ENCODE data around the gene MDN1. TPM values are rescaled to one million over a fixed set of nuclear protein-coding genes. Genes with fewer than 3 reads are reported as not detected.
"Not testable (repeated sequence)": the region's sequence is repeated elsewhere in the genome, so short reads cannot be mapped to it uniquely, and the experiment has no call there.

Gene MDN1
- total RNA-seq, 2 experiments from 2014 or later, result 69.0 TPM

DNA sequence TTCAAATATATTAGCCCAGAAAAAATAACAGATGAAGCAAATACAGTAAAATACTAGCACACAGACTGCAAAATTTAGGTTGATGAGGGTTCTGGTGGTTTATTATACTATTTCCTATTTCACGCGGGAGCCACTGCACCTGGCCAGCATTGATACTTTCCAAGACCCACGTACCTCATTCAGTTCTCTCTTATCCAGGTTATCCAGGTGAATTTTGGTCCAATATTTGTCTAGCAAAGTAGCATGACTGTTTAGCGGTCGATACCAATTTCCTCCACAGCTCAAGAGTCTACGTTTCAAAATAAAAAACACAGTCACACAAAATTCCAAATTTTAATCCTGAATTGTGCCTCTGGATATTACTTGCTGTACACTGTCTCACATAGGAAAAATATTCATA is 34.8 kb downstream of the MDN1 start:
- Mint-ChIP-seq H3K4me1 (ENCODE audit: low read depth) (no peaks in the 10 kb centered on the region), H3K27me3 (no peaks in the 10 kb centered on the region), H3K9me3 (no peaks in the 10 kb centered on the region), H3K4me3 (no peak overlapping the region), H3K27ac (no peak overlapping the region), H3K36me3 (ENCODE audit: low read depth) (peaks cover 73% of the 10 kb centered on the region)
- DNase-seq (no peak), ATAC-seq (no peak)
- ChIA-PET POLR2A (no interaction called here), CTCF (no interaction called here)
- intact Hi-C loops (cut with micrococcal nuclease), result no loop called here
- TF ChIP-seq, protein P1, sequence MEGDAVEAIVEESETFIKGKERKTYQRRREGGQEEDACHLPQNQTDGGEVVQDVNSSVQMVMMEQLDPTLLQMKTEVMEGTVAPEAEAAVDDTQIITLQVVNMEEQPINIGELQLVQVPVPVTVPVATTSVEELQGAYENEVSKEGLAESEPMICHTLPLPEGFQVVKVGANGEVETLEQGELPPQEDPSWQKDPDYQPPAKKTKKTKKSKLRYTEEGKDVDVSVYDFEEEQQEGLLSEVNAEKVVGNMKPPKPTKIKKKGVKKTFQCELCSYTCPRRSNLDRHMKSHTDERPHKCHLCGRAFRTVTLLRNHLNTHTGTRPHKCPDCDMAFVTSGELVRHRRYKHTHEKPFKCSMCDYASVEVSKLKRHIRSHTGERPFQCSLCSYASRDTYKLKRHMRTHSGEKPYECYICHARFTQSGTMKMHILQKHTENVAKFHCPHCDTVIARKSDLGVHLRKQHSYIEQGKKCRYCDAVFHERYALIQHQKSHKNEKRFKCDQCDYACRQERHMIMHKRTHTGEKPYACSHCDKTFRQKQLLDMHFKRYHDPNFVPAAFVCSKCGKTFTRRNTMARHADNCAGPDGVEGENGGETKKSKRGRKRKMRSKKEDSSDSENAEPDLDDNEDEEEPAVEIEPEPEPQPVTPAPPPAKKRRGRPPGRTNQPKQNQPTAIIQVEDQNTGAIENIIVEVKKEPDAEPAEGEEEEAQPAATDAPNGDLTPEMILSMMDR (IDR thresholded peaks at IDR 0.05), result no peak

DNA sequence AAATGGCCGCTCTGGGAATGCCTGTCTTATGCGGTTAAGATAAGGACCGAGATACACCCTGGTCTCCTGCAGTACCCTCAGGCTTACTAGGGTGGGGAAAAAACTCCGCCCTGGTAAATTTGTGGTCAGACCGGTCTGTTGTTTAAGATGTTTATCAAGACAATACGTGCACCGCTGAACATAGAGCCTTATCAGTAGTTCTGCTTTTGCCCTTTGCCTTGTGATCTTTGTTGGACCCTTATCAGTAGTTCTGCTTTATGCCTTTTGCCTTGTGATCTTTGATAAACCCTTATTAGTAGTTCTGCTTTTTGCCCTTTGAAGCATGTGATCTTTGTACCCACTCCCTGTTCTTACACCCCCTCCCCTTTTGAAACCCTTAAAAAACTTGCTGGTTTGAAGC is 36.3 kb downstream of the MDN1 start:
- H3K27ac Mint-ChIP-seq; H3K9me3 Mint-ChIP-seq; H3K27me3 Mint-ChIP-seq; DNase-seq; H3K4me3 Mint-ChIP-seq; ATAC-seq; POLR2A ChIA-PET; intact Hi-C loops (cut with micrococcal nuclease); H3K4me1 Mint-ChIP-seq (ENCODE audit: low read depth): not testable (repeated sequence)
- CTCF ChIA-PET, result interaction anchor here (0.7 kb wide), 1 partner anchor 24 kb away, joined by 3 read pairs; no protein-coding TSS in a partner anchor
- H3K36me3 Mint-ChIP-seq (ENCODE audit: low read depth), result peaks cover 70% of the 10 kb centered on the region

DNA sequence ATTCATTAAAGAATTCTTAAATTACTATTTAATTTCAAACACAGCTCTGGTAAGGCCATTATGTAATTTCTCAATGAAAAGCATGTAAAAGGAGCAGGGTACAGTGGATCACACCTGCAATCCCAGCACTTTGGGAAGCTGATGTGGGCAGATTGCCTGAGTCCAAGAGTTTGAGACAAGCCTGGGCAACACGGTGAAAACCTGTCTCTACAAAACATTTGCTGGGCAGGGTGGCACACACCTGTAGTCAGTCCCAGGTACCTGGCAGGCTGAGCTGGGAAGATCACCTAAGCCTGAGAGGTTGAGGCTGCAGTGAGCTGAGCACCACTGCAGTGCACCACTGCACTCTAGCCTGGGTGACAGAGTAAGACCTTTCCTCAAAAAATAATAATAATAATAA is 37.4 kb downstream of the MDN1 start:
- no peaks in the 10 kb centered on the region for H3K4me1 Mint-ChIP-seq (ENCODE audit: low read depth)
- H3K27ac Mint-ChIP-seq, result no peak overlapping the region
- H3K27me3 Mint-ChIP-seq, result no peaks in the 10 kb centered on the region
- peaks cover 66% of the 10 kb centered on the region for H3K36me3 Mint-ChIP-seq (ENCODE audit: low read depth)
- no peak for DNase-seq
- ChIA-PET CTCF (no interaction called here), POLR2A (no interaction called here)
- H3K4me3 Mint-ChIP-seq, result no peak overlapping the region
- no peaks in the 10 kb centered on the region for H3K9me3 Mint-ChIP-seq
- intact Hi-C loops (cut with micrococcal nuclease), result no loop called here
- no peak for ATAC-seq
- TF ChIP-seq, protein P1 (IDR thresholded peaks at IDR 0.05), result no peak

DNA sequence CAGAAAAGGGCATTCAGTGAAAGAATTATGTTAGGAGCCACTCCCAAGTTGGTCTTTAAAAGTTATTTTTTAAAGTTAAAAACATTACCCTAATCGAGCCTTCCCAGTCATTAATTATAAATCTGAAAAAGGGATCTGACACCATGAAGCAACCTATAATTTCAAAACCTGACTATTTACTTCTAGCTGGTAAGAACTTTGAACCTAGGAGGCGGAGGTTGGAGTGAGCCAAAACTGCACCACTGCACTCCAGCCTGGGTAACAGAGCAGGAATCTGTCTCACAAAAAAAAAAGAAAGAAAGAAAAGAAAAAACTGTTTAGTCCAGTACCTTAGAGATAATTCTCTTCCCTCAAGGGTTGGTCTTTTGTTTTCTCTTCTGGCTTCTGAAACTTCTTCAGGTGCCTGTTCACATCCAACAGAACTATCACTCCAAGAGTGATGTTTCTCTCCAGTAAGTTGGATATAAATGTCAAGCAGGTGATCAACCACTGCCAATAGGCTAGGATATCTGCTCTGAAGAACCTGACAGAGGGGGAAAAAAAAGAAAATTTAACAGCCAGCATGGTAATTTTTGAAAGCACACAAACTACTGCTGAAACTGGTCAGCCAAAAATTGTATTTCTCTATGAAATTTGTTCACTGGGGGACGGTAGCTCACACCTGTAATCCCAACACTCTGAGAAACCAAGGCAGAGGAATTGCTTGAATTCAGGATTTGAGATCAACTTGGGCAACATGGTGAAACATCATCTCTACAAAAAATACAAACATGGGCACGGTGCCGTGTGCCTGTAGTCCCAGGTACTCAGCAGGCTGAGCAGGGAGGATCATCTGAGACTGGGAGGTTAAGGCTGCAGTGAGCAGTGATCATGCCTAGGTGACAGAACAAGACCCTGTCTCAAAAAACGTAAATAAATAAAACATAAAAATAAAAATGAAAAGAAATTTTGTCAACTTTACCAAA is 38.2 kb downstream of the MDN1 start:
- TF ChIP-seq, protein P1 (IDR thresholded peaks at IDR 0.05), result no peak
- no peak overlapping the region for H3K4me3 Mint-ChIP-seq
- no peak overlapping the region for H3K27ac Mint-ChIP-seq
- no peaks in the 10 kb centered on the region for H3K9me3 Mint-ChIP-seq
- peaks cover 67% of the 10 kb centered on the region for H3K36me3 Mint-ChIP-seq (ENCODE audit: low read depth)
- DNase-seq (no peak), ATAC-seq (no peak)
- H3K4me1 Mint-ChIP-seq (ENCODE audit: low read depth), result no peaks in the 10 kb centered on the region
- POLR2A ChIA-PET, result no interaction called here
- no peaks in the 10 kb centered on the region for H3K27me3 Mint-ChIP-seq
- intact Hi-C loops (cut with micrococcal nuclease), result no loop called here
- CTCF ChIA-PET, result no interaction called here

DNA sequence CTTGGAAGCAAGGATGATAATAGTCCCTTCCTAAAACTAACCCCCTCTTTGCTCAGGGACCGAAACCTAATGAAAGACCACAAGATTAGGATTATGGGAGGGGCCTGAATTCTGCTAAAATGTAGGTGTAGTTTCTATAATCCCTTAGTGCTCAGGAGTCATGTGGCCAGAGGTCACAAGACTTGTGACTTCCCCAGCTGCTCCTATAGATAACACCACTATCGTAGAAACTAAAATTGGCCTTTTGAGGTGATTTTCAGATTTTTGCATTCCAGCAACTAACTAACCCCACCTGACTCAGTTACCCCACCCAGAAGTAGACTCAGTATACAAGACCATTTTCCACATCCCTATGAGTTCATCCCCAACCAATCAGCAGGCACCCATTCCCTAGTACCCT is 42.1 kb downstream of the MDN1 start:
- CTCF ChIA-PET, result no interaction called here
- no peak overlapping the region for H3K4me3 Mint-ChIP-seq
- POLR2A ChIA-PET, result no interaction called here
- TF ChIP-seq, protein P1 (IDR thresholded peaks at IDR 0.05), result no peak
- no peak for ATAC-seq
- intact Hi-C loops (cut with micrococcal nuclease), result no loop called here
- H3K9me3 Mint-ChIP-seq, result no peaks in the 10 kb centered on the region
- DNase-seq, result no peak
- peaks cover 56% of the 10 kb centered on the region for H3K36me3 Mint-ChIP-seq (ENCODE audit: low read depth)
- H3K4me1 Mint-ChIP-seq (ENCODE audit: low read depth), result no peaks in the 10 kb centered on the region
- H3K27me3 Mint-ChIP-seq, result no peaks in the 10 kb centered on the region
- H3K27ac Mint-ChIP-seq, result no peak overlapping the region

Measured in activated CD8-positive, alpha-beta T cell treated with anti-CD3 and anti-CD28 coated beads for 36 hours (primary cell).